Hepatic stellate cell (primary cell): ENCODE results near the gene CRX.
A peak's percentile ranks its signal among the peaks of the same experiment; 100 is the strongest.
"Not testable (repeated sequence)": the region's sequence is repeated elsewhere in the genome, so short reads cannot be mapped to it uniquely, and the experiment has no call there.

ENCODE experiments used
- DNase-seq: peaks from one replicate; pipeline ENCODE4 v3.0.0; 2011; ENCODE audit warnings: low spot score

CRX gene

GRCh38 chr19:47803671-47804070 is 18.1 kb upstream of the CRX start:
- not testable (repeated sequence) for DNase-seq

GRCh38 chr19:47804451-47804850 is 17.3 kb upstream of the CRX start, which contains the start of gene TPRX1:
Gene TPRX1 (minus strand): TSS chr19:47804551. CDS start chr19:47804539, 12 bp downstream.
- not testable (repeated sequence) for DNase-seq

- DNase-seq = no peak
Observed at GRCh38 chr19:47805313-47805712, 16.4 kb upstream of the CRX start.

- no peak for DNase-seq
Observed at GRCh38 chr19:47806435-47806834, 15.3 kb upstream of the CRX start.

- peak; percentile 57 for DNase-seq
Observed at GRCh38 chr19:47813304-47813994, 8.3 kb upstream of the CRX start.

- no peak for DNase-seq
Observed at GRCh38 chr19:47813995-47814328, 7.8 kb upstream of the CRX start.

- DNase-seq = not testable (repeated sequence)
Observed at GRCh38 chr19:47816270-47816669, 5.5 kb upstream of the CRX start.

GRCh38 chr19:47818221-47818620 is 3.5 kb upstream of the CRX start:
- not testable (repeated sequence) for DNase-seq

GRCh38 chr19:47819858-47820257 is 1.9 kb upstream of the CRX start:
- DNase-seq = no peak

GRCh38 chr19:47820410-47820809 is 1.3 kb upstream of the CRX start:
- no peak for DNase-seq

GRCh38 chr19:47824396-47824795 is 2.7 kb downstream of the CRX start:
- DNase-seq = no peak

GRCh38 chr19:47826800-47827199 is 5.1 kb downstream of the CRX start:
- DNase-seq = no peak

GRCh38 chr19:47832723-47833122 is 11.0 kb downstream of the CRX start:
- no peak for DNase-seq

GRCh38 chr19:47836038-47836437 is 14.3 kb downstream of the CRX start:
- DNase-seq = no peak

GRCh38 chr19:47839411-47839810 is 17.7 kb downstream of the CRX start:
- DNase-seq = no peak

- DNase-seq = no peak
Observed at GRCh38 chr19:47839913-47840312, 18.2 kb downstream of the CRX start.

GRCh38 chr19:47842941-47843340 is 21.2 kb downstream of the CRX start:
- DNase-seq = no peak

- DNase-seq = no peak
Observed at GRCh38 chr19:47848425-47848822, 26.7 kb downstream of the CRX start.

GRCh38 chr19:47848823-47849473 is 27.2 kb downstream of the CRX start:
- no peak for DNase-seq

- DNase-seq = no peak
Observed at GRCh38 chr19:47853003-47853402, 31.3 kb downstream of the CRX start.

- no peak for DNase-seq
Observed at GRCh38 chr19:47854459-47854858, 32.7 kb downstream of the CRX start.

- DNase-seq = not testable (repeated sequence)
Observed at GRCh38 chr19:47858231-47858630, 36.5 kb downstream of the CRX start.

- not testable (repeated sequence) for DNase-seq
Observed at GRCh38 chr19:47858646-47859285, 37.0 kb downstream of the CRX start, which contains the start of gene TPRX2. Gene TPRX2 (plus strand): TSS chr19:47859235. CDS start chr19:47859247, 12 bp downstream.
